ENCODE measurements around the gene KBTBD3.
A peak's percentile ranks its signal among the peaks of the same experiment; 100 is the strongest.

Gene KBTBD3

DNA sequence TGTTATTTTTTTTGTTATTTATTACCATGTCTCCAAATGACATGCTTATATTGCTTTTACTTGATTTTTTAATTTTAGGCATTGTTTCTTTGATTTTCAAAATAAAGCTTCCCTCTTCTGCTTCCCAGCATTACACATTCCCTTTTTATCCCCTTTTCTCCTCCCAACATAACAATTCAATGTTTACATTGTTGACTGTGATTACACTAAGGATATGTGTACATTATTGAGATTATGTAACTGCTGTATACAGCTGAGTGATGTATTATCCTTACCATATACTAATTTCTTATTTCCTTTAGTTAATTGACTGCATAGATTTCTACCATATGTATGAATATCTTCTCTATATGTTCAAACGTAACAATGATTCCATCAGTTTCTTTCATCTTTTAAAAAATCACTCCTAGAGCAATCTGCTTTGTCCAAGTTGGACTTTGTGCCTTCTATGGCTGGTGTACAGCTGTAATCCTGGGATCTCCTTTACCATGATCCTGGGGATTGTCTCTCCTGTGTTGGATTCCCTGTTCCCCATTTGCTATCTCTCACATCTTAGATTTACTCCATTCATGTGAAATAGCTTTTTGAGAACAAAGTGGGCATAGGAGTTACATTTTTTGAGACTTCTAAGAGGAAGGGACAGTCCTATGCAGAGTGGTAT lies 21.9 kb upstream of the KBTBD3 start:
- Mint-ChIP-seq H3K4me1 (no peaks in the 10 kb centered on the region), H3K4me3 (no peak overlapping the region), H3K9me3 (no peaks in the 10 kb centered on the region), H3K27ac (no peak overlapping the region), H3K27me3 (ENCODE audit: low read depth) (no peaks in the 10 kb centered on the region), H3K36me3 (ENCODE audit: low read depth) (peaks cover 40% of the 10 kb centered on the region)
- TF ChIP-seq, protein P1, sequence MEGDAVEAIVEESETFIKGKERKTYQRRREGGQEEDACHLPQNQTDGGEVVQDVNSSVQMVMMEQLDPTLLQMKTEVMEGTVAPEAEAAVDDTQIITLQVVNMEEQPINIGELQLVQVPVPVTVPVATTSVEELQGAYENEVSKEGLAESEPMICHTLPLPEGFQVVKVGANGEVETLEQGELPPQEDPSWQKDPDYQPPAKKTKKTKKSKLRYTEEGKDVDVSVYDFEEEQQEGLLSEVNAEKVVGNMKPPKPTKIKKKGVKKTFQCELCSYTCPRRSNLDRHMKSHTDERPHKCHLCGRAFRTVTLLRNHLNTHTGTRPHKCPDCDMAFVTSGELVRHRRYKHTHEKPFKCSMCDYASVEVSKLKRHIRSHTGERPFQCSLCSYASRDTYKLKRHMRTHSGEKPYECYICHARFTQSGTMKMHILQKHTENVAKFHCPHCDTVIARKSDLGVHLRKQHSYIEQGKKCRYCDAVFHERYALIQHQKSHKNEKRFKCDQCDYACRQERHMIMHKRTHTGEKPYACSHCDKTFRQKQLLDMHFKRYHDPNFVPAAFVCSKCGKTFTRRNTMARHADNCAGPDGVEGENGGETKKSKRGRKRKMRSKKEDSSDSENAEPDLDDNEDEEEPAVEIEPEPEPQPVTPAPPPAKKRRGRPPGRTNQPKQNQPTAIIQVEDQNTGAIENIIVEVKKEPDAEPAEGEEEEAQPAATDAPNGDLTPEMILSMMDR (IDR thresholded peaks at IDR 0.05; ENCODE audit: unreplicated experiment in 3 of 3): no peak

DNA sequence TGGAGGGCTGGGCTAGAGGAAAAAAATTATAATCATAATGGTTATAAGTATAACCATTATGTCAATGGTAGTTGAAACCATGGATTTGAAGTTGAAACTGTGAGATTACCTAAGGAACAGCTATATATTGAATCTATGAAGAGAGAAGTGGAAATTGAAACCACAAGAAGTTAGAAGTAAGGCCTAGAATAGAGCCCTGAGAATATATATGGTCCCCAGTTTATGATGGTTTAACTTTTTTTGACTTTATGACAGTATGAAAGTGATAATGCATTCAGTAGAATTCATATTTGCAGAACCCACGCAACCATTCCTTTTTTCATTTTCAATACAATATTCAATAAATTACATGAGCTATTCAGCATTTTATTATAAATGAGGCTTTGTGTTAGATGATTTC lies 15.3 kb upstream of the KBTBD3 start:
- no peak overlapping the region for H3K27ac Mint-ChIP-seq
- TF ChIP-seq, protein P1 (IDR thresholded peaks at IDR 0.05; ENCODE audit: unreplicated experiment in 3 of 3): no peak
- H3K9me3 Mint-ChIP-seq: no peaks in the 10 kb centered on the region
- H3K4me3 Mint-ChIP-seq: no peak overlapping the region
- peaks cover 49% of the 10 kb centered on the region for H3K36me3 Mint-ChIP-seq (ENCODE audit: low read depth)
- peaks cover 18% of the 10 kb centered on the region for H3K4me1 Mint-ChIP-seq
- H3K27me3 Mint-ChIP-seq (ENCODE audit: low read depth): no peaks in the 10 kb centered on the region

DNA sequence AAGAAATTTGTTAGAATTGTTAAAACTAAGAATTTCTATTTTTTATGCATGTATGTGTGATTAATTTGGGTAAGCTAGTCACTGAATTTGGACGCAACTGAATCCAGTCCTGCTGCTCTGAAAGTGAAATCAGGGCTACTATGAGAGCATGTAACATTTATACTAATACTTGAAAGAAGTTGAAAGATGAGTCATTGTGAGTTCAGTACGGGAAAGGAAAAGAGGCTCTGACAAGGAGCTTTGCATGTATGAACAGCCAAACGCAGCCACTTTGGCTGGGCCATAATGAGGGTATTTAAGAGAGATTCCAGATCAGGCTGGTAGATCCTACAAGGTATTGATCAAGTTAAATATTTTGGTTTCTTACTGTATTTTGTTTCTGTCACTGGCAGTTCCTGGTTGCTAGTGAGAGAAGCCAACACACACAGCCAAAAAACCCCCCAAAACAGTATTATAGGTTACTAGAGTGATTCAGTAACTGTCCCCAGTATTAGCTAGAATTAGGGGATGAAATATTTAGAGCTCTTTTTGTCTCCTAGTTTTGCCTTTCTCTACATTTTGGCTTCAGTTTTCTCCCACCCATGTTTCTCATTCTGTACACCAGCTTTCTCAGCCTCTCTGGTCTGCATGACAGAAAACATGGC lies 14.5 kb upstream of the KBTBD3 start:
- Mint-ChIP-seq H3K27ac (no peak overlapping the region), H3K4me1 (peaks cover 24% of the 10 kb centered on the region), H3K4me3 (no peak overlapping the region), H3K36me3 (ENCODE audit: low read depth) (peaks cover 46% of the 10 kb centered on the region), H3K27me3 (ENCODE audit: low read depth) (no peaks in the 10 kb centered on the region), H3K9me3 (no peaks in the 10 kb centered on the region)
- TF ChIP-seq, protein P1 (IDR thresholded peaks at IDR 0.05; ENCODE audit: unreplicated experiment in 3 of 3): no peak

DNA sequence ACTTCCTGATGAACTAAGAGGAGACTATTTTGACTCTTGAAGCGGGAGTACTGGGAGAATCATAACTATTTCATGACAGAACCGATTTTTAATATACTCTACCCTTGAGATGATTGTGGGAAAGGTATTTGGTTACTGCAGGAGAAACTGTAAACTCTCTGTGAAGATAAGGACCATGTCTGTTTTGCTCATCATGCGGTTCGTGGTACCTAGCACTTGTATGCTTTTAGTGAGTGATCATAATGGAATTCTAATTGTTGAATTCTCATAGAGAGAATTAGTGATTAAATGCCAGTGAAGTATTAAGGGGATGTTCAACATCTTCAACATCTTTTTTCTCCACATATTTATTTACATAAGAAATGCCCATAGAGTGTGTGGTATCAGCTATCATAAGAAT lies 11.7 kb upstream of the KBTBD3 start:
- peaks cover 48% of the 10 kb centered on the region for H3K36me3 Mint-ChIP-seq (ENCODE audit: low read depth)
- no peak overlapping the region for H3K27ac Mint-ChIP-seq
- H3K4me3 Mint-ChIP-seq: no peak overlapping the region
- no peaks in the 10 kb centered on the region for H3K27me3 Mint-ChIP-seq (ENCODE audit: low read depth)
- peaks cover 29% of the 10 kb centered on the region for H3K4me1 Mint-ChIP-seq
- TF ChIP-seq, protein P1 (IDR thresholded peaks at IDR 0.05; ENCODE audit: unreplicated experiment in 3 of 3): no peak
- H3K9me3 Mint-ChIP-seq: no peaks in the 10 kb centered on the region

DNA sequence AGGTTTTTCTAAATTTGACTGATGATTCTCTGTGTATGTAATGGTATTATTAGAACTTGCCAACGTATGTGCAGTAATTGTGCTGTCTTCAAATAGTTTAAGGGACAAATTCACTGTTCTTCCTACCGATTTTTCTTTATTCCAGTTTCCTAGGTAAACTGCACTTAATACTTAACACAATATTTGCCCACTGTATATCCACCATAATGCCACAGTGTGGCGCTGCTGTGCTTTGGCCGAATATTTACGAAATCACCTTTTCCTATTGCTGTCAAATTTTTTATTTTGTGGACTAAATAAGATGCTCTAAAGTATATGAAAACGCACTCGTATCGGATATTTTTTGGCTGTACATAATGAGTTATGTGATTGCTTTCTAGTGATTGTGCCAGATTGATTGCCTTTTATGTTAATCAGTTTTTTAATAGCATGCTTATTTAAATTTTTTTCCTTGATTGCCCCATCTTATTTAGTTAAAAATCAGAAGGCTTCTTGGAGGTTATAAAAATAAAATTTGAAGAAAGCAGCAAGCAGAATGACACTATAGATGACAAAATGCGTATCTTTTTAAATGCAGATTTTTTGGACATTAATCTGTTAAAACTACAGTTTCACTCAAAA lies 10.8 kb upstream of the KBTBD3 start:
- H3K4me1 Mint-ChIP-seq: peaks cover 29% of the 10 kb centered on the region
- H3K4me3 Mint-ChIP-seq: no peak overlapping the region
- H3K27me3 Mint-ChIP-seq (ENCODE audit: low read depth): no peaks in the 10 kb centered on the region
- peaks cover 55% of the 10 kb centered on the region for H3K36me3 Mint-ChIP-seq (ENCODE audit: low read depth)
- TF ChIP-seq, protein P1 (IDR thresholded peaks at IDR 0.05; ENCODE audit: unreplicated experiment in 3 of 3): peak; percentile 78 to 88 (median 86)
- H3K9me3 Mint-ChIP-seq: no peaks in the 10 kb centered on the region
- H3K27ac Mint-ChIP-seq: peak overlapping the region; percentile 5 to 17 (median 5)

Data from nephron (organoid).